Measurements from ENCODE around the gene PARD3B.

Gene PARD3B

DNA sequence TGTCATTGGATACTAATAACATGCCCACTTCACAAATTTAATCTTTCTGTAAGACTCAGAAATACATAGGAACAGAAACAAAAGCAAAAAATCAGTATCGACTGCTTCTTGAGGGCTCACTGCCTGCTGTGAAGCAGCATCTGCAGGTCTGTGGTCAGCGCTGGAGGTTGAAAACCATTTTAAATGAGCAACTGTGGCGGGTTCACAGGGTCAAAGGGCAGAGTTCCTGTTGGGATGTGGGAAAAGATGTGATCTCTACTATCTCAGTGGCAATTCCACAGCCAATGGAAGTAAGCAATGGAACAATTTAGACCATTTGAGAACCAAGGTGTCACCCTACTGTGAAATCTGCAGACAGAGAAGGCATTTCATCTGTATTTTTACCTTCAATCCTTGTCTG, 468.3 kb downstream of the PARD3B start:
- no peak for DNase-seq (ENCODE audit: low read depth, low spot score)
- H3K4me3 ChIP-seq (ENCODE audit: low read length) = no peak overlapping the region

- DNase-seq (ENCODE audit: low read depth, low spot score) = no peak
- H3K4me3 ChIP-seq (ENCODE audit: low read length) = no peak overlapping the region
These were observed 468.9 kb downstream of the PARD3B start for GRCh38 chr2:205014201-205014600.

GRCh38 chr2:205017381-205017780, 472.1 kb downstream of the PARD3B start:
- DNase-seq (ENCODE audit: low read depth, low spot score) = no peak
- H3K4me3 ChIP-seq (ENCODE audit: low read length) = no peak overlapping the region

- DNase-seq (ENCODE audit: low read depth, low spot score) = no peak
- H3K4me3 ChIP-seq (ENCODE audit: low read length) = no peak overlapping the region
These were observed 472.6 kb downstream of the PARD3B start for GRCh38 chr2:205017912-205018311.

- H3K4me3 ChIP-seq (ENCODE audit: low read length) = no peak overlapping the region
- no peak for DNase-seq (ENCODE audit: low read depth, low spot score)
These were observed 475.4 kb downstream of the PARD3B start for GRCh38 chr2:205020673-205021072.

DNA sequence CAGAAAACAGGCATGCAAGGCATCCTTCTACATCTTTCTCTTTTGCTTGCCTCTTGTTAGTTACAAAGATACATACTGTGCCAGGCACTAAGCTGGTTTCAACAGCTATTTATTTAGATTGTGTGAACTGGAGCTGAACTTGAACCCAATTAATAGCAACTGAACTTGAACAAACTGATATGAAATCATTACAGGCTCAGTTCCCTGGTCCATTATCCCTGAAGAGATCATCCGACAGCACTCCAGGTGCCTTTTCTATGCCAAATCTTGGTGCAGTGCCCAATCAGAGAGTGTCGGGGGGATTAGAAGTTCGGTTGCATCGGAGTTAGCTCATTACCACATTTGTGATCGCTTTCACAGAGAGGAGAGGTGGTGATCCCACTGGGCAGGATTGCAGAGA, 477.6 kb downstream of the PARD3B start:
- no peak for DNase-seq (ENCODE audit: low read depth, low spot score)
- no peak overlapping the region for H3K4me3 ChIP-seq (ENCODE audit: low read length)

DNA sequence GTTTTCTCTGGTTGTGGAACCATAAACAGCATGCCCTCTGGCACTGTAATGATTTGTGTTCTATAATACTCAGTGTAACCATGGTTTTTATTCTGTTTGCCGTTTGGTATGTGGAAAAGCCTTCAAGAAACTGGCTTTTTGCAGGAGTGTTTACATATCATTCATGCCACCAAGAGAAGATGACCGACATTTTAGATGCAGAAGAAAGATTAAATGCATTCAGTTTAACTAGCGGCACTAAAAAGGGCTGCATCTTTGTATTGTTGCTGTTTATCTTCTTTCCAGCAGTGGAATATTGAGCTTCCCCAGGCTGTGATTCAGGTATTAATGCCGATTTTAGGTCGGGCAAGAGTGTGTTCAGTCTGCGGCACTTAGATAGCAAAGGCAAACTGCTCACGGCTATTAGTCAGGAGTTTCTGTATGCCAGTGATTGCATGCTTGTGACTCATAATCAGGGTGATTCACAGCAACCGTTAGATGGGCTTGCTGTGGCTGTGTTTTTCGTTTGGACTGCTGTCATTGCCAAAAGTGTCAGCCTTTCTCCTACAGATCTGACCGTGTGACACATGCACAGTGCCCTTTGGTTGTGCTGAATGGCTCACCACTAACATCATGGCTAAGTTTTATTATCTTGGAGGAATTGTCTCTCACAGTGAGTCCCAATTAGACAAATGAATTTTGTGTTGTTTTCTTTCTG, 479.7 kb downstream of the PARD3B start:
- H3K4me3 ChIP-seq (ENCODE audit: low read length) = no peak overlapping the region
- DNase-seq (ENCODE audit: low read depth, low spot score) = no peak

DNA sequence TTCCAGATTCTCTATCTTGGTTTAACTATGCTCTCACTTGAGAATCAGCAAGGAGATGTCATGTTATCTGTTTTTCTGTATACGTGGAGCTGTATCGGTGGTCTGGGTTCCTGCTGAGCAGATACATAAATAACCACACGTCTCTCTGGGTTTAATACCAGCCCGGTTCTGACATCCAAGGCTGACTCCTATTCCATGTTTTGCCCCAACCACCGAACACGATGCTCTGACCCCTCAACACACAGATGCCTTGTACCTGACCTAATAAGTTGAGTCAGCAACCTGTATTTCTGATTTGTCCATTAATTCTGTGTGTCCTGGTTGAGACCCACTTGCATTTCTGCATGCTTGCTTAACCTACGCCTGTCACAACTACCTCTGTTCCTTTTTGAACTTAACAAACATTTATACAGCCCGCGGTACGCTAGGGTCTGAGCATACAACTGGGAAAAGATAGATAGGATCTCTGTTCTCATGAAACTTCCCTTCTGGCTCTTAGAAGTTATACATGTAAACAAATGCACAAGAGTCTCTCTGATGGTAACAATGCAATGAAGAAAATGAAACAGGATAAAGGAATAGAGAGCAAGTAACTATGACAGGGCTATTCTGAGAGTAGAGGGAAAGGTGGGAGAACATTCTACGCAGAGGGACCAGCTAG, 480.4 kb downstream of the PARD3B start:
- DNase-seq (ENCODE audit: low read depth, low spot score) = no peak
- H3K4me3 ChIP-seq (ENCODE audit: low read length) = no peak overlapping the region

GRCh38 chr2:205030695-205031094, 485.4 kb downstream of the PARD3B start:
- H3K4me3 ChIP-seq (ENCODE audit: low read length) = no peak overlapping the region
- no peak for DNase-seq (ENCODE audit: low read depth, low spot score)

GRCh38 chr2:205032093-205032551, 486.8 kb downstream of the PARD3B start:
- DNase-seq (ENCODE audit: low read depth, low spot score) = no peak
- no peak overlapping the region for H3K4me3 ChIP-seq (ENCODE audit: low read length)

- no peak for DNase-seq (ENCODE audit: low read depth, low spot score)
- no peak overlapping the region for H3K4me3 ChIP-seq (ENCODE audit: low read length)
These were observed 488.2 kb downstream of the PARD3B start for GRCh38 chr2:205033431-205033830.

DNA sequence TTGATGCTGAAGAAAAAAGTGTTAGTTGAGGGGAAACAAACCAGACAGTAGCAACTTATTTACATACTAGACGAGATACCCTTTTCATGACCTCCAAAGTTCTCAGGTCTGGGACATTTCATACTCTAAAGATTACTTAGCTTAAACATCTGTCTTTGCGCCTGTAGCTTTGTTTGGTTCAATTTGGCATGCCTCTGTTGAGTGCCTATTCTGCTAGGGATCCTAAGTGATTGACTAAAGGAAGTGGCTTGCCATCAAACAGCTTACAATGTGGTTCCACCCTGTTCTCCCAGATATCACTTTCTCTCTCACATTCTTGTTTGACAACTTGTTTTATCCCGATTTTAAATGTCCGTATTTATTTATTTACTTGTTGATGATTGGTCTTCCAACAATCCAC, 488.8 kb downstream of the PARD3B start:
- H3K4me3 ChIP-seq (ENCODE audit: low read length) = no peak overlapping the region
- DNase-seq (ENCODE audit: low read depth, low spot score) = peak; percentile 3

- DNase-seq (ENCODE audit: low read depth, low spot score) = no peak
- H3K4me3 ChIP-seq (ENCODE audit: low read length) = no peak overlapping the region
These were observed 495.0 kb downstream of the PARD3B start for GRCh38 chr2:205040323-205040722.

- no peak for DNase-seq (ENCODE audit: low read depth, low spot score)
These were observed 496.3 kb downstream of the PARD3B start for GRCh38 chr2:205041472-205042130.

DNA sequence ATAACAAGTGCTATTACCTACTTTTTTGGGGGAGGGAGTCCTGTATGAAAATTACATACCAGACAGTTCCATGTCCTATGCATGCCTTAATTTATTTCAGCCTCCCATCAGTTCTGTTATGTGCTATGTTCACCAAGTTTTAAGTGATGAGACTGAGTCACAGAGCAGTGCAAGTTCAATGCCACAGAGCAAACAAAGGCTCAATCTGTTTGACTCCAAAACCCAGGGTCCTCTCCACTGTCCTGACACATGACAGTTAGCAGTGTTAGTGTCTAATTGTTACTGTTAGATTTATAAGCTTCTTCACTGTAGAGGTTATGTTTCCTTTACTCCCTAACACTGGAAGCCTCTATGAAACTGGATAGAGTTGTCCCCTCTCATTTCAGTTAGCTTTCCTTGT, 498.0 kb downstream of the PARD3B start:
- no peak for DNase-seq (ENCODE audit: low read depth, low spot score)
- no peak overlapping the region for H3K4me3 ChIP-seq (ENCODE audit: low read length)

More at GRCh38 chr2:205041472-205042130, 496.3 kb downstream of the PARD3B start:
- H3K4me3 ChIP-seq (ENCODE audit: low read length) = no peak overlapping the region

- DNase-seq (ENCODE audit: low read depth, low spot score) = no peak
- H3K4me3 ChIP-seq (ENCODE audit: low read length) = no peak overlapping the region
These were observed 500.4 kb downstream of the PARD3B start for GRCh38 chr2:205045706-205046105.

DNA sequence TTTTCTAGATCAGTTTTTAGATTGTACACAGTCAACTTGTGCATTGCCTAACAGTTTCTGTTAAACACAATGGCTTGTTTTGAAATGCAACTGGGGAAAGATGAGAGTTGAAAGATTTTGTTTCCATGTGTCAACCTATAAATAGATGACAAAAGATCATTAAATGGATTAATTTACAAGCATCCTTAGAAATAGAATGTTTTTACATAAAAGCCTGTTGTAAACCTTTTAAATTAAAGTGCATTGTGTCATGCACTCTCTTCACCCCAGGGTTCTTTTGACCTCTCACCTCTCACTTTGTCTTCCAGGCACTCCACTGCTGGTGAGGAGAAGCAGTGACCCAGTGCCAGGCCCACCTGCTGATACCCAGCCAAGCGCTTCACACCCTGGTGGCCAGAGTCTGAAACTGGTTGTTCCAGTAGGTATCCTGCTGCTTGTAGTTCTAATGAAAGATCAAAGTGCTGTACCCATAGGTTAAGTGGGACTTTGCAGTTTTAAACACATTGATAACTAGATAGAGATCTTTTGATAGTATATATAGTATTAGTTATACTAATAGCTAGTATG, 502.1 kb downstream of the PARD3B start:
- no peak overlapping the region for H3K4me3 ChIP-seq (ENCODE audit: low read length)
- DNase-seq (ENCODE audit: low read depth, low spot score) = no peak

DNA sequence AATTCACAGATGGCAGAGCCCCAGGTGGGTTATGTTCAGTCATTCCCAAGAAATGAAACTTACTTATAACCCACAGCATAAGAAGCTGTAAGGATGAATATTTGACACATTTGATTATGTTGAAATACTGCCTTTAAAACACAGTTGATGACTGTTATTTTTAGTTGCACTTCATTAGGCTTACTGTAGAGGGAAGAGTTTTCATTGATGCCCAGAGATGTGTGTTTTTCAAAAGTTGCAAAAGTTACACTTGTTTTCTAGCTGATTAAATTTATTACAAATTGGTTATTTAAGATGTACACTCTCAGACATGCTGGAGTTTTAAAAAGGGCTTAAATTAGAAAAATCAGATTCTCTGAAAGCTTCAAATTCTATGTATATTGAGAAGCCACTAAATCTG, 506.1 kb downstream of the PARD3B start:
- DNase-seq (ENCODE audit: low read depth, low spot score) = no peak
- H3K4me3 ChIP-seq (ENCODE audit: low read length) = no peak overlapping the region

DNA sequence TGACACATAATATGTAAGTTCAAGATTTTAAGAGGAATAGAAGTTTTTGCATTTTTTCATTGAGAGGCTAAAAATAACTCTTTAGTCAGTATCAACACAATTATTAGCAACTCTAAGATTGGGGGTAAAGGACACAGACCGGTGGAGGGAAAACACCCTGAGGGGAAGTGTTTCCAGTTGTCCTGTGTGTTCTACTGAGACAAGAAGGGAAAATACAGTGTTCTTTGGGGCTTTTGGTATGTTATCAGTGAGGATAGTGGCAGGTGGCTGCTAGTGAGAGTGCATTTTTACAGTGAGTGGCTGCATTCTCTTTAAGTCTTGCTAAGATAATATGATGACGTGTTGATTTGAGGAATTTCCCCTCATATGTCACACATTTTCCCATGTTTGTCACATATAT, 507.5 kb downstream of the PARD3B start:
- no peak overlapping the region for H3K4me3 ChIP-seq (ENCODE audit: low read length)
- DNase-seq (ENCODE audit: low read depth, low spot score) = no peak

GRCh38 chr2:205053827-205054410, 508.6 kb downstream of the PARD3B start:
- no peak for DNase-seq (ENCODE audit: low read depth, low spot score)
- H3K4me3 ChIP-seq (ENCODE audit: low read length) = no peak overlapping the region
